IMR-90 (cell line): Measurements from ENCODE around the gene CXorf65. TPM values are rescaled to one million over a fixed set of nuclear protein-coding genes. Genes with fewer than 3 reads are reported as not detected.

Experiments
- ATAC-seq: fragments of 200-7000 bp; cut with Tn5 transposase; 2 replicates; pipeline ENCODE4 v1.9.1; 2020; ENCODE audit warnings: low read depth, mild to moderate bottlenecking, moderate library complexity
- BruUV-seq: library from RNA; stranded (reverse); fragments of 400-500 nt; replicated peaks from 2 replicates; lab custom pipeline; 2021; lab: Mats Ljungman, UMichigan
- CTCF ChIA-PET: fragments of 300-600 bp; formaldehyde crosslinking; extraction: SDS; loops from one replicate; lab custom pipeline; 2021; ENCODE audit warnings: antibody characterized with exemption; lab: Yijun Ruan, JAX
- POLR2A ChIA-PET: fragments of 300-600 bp; sonication (Branson Sonifier 250); formaldehyde crosslinking; loops from one replicate; lab custom pipeline; 2022; ENCODE audit warnings: antibody characterized with exemption; ENCODE audit not compliant: unreplicated experiment; lab: Charles Lee
- DNase-seq: peaks from one replicate; pipeline ENCODE4 v3.0.0; 2013
- H2AFZ ChIP-seq: replicated peaks from 2 replicates; pipeline ENCODE3; 2013; ENCODE audit warnings: low read length, mild to moderate bottlenecking; ENCODE audit not compliant: poor library complexity
- H2AK5ac ChIP-seq: 2 replicates; pipeline ENCODE4 v1.6.1; 2013; ENCODE audit warnings: low read depth, low read length, inconsistent platforms
- H2AK9ac ChIP-seq: replicated peaks from 2 replicates; pipeline ENCODE3; 2013; ENCODE audit warnings: mild to moderate bottlenecking, low read depth, low read length, moderate library complexity; ENCODE audit not compliant: poor library complexity
- H2BK120ac ChIP-seq: 2 replicates; pipeline ENCODE4 v1.6.1; 2013; ENCODE audit warnings: low read depth, low read length, inconsistent platforms
- H2BK15ac ChIP-seq: 3 replicates; pipeline ENCODE4 v1.6.1; 2013; ENCODE audit warnings: low read depth, low read length, inconsistent platforms
- H2BK20ac ChIP-seq: 2 replicates; pipeline ENCODE4 v1.6.1; 2013; ENCODE audit warnings: low read depth, mild to moderate bottlenecking, inconsistent platforms, low read length, moderate library complexity
- H2BK5ac ChIP-seq: 2 replicates; pipeline ENCODE4 v1.6.1; 2013; ENCODE audit warnings: mild to moderate bottlenecking, low read depth, low read length, inconsistent platforms; ENCODE audit not compliant: poor library complexity, severe bottlenecking
- H3K14ac ChIP-seq: replicated peaks from 2 replicates; pipeline ENCODE4 v1.6.1; 2013; ENCODE audit warnings: low read depth, low read length, inconsistent platforms
- H3K18ac ChIP-seq: 2 replicates; pipeline ENCODE4 v1.6.1; 2013; ENCODE audit warnings: low read depth, low read length, control low read depth
- H3K23ac ChIP-seq: 2 replicates; pipeline ENCODE4 v1.6.1; 2013; ENCODE audit warnings: low read depth, low read length, inconsistent platforms
- H3K27ac ChIP-seq: 2 replicates; pipeline ENCODE4 v1.5.1; 2013; ENCODE audit warnings: mild to moderate bottlenecking, control low read depth, low read length; ENCODE audit not compliant: insufficient read depth
- H3K27me3 ChIP-seq: 2 replicates; pipeline ENCODE4 v1.6.1; 2013; ENCODE audit warnings: low read length; ENCODE audit not compliant: control insufficient read depth, insufficient read depth
- H3K36me3 ChIP-seq: 2 replicates; pipeline ENCODE4 v1.6.1; 2013; ENCODE audit warnings: low read length, mixed read lengths; ENCODE audit not compliant: control insufficient read depth, insufficient read depth
- H3K4ac ChIP-seq: 2 replicates; pipeline ENCODE4 v1.6.1; 2013; ENCODE audit warnings: low read depth, low read length, inconsistent platforms
- H3K4me1 ChIP-seq: 2 replicates; pipeline ENCODE4 v1.6.1; 2013; ENCODE audit warnings: low read length, mixed read lengths; ENCODE audit not compliant: control insufficient read depth, insufficient read depth
- H3K4me2 ChIP-seq: 2 replicates; pipeline ENCODE4 v1.6.1; 2013; ENCODE audit warnings: low read depth, mild to moderate bottlenecking, control low read depth, low read length, moderate library complexity
- H3K4me3 ChIP-seq: 2 replicates; pipeline ENCODE4 v1.5.1; 2013; ENCODE audit warnings: low read depth, mild to moderate bottlenecking, control low read depth, low read length, moderate library complexity; ENCODE audit not compliant: insufficient read depth
- H3K56ac ChIP-seq: 2 replicates; pipeline ENCODE4 v1.6.1; 2013; ENCODE audit warnings: low read length, inconsistent platforms; ENCODE audit not compliant: insufficient read depth; ENCODE audit errors: extremely low read depth
- H3K79me1 ChIP-seq, 2 experiments: 2 replicates each; pipeline ENCODE4 v1.6.1; 2013; ENCODE audit warnings: low read length in 2 of 2, inconsistent platforms in 1 of 2, low read depth in 1 of 2
- H3K9ac ChIP-seq: 2 replicates; pipeline ENCODE4 v1.6.1; 2013; ENCODE audit warnings: low read depth, low read length, control low read depth
- H3K9me1 ChIP-seq: 2 replicates; pipeline ENCODE4 v1.6.1; 2013; ENCODE audit warnings: low read length, inconsistent platforms; ENCODE audit not compliant: insufficient read depth
- H3K9me3 ChIP-seq: 2 replicates; pipeline ENCODE4 v1.6.1; 2013; ENCODE audit warnings: low read length; ENCODE audit not compliant: control insufficient read depth, insufficient read depth
- H4K20me1 ChIP-seq: 2 replicates; pipeline ENCODE4 v1.6.1; 2013; ENCODE audit warnings: low read length, inconsistent platforms; ENCODE audit not compliant: insufficient read depth
- H4K5ac ChIP-seq: 2 replicates; pipeline ENCODE4 v1.6.1; 2013; ENCODE audit warnings: mild to moderate bottlenecking, low read depth, low read length, control low read depth
- H4K8ac ChIP-seq, 2 experiments: 2 replicates each; pipeline ENCODE4 v1.6.1; 2013; ENCODE audit warnings: low read depth in 2 of 2, low read length in 2 of 2, control low read depth in 1 of 2, inconsistent platforms in 1 of 2
- H4K91ac ChIP-seq: 2 replicates; pipeline ENCODE4 v1.6.1; 2013; ENCODE audit warnings: low read depth, low read length, inconsistent platforms; ENCODE audit not compliant: insufficient read depth
- BHLHE40 ChIP-seq: fragments of 150-350 bp; IDR thresholded peaks from 2 replicates; pipeline ENCODE4 v1.6.1; 2016; ENCODE audit warnings: mild to moderate bottlenecking, low read depth, low read length
- CEBPB ChIP-seq: IDR thresholded peaks from 2 replicates; pipeline ENCODE4 v1.6.1; 2012; ENCODE audit warnings: low read depth, low read length, improper control_type of control experiment
- FOS ChIP-seq: fragments of 150-350 bp; IDR thresholded peaks from 2 replicates; pipeline ENCODE4 v1.6.1; 2016; ENCODE audit warnings: low read depth, low read length
- MAFK ChIP-seq: IDR thresholded peaks from 2 replicates; pipeline ENCODE4 v1.6.1; 2012; ENCODE audit warnings: low read depth, low read length, improper control_type of control experiment
- MAZ ChIP-seq: IDR thresholded peaks from 2 replicates; pipeline ENCODE4 v1.6.1; 2012; ENCODE audit warnings: low read depth, mild to moderate bottlenecking, low read length, improper control_type of control experiment, moderate library complexity, borderline replicate concordance
- MXI1 ChIP-seq: IDR thresholded peaks from 2 replicates; pipeline ENCODE4 v1.6.1; 2012; ENCODE audit warnings: low read depth, mild to moderate bottlenecking, low read length, moderate library complexity, borderline replicate concordance
- NFE2L2 ChIP-seq: fragments of 150-350 bp; IDR thresholded peaks from 2 replicates; pipeline ENCODE4 v1.6.1; 2016; ENCODE audit warnings: low read depth, mild to moderate bottlenecking, low read length
- POLR2A ChIP-seq: IDR thresholded peaks from 2 replicates; pipeline ENCODE4 v1.6.1; 2012; ENCODE audit warnings: mild to moderate bottlenecking, low read depth, low read length
- RAD21 ChIP-seq: IDR thresholded peaks from 2 replicates; pipeline ENCODE4 v1.6.1; 2012; ENCODE audit warnings: low read length, improper control_type of control experiment
- RCOR1 ChIP-seq: IDR thresholded peaks from 2 replicates; pipeline ENCODE4 v1.6.1; 2012; ENCODE audit warnings: mild to moderate bottlenecking, low read length, improper control_type of control experiment; ENCODE audit not compliant: insufficient replicate concordance
- RFX5 ChIP-seq: IDR thresholded peaks from 2 replicates; pipeline ENCODE4 v1.8.0; 2012; ENCODE audit warnings: low read depth, mild to moderate bottlenecking, low read length, moderate library complexity
- SMC3 ChIP-seq: fragments of 150-350 bp; IDR thresholded peaks from 2 replicates; pipeline ENCODE4 v1.6.1; 2016; ENCODE audit warnings: low read depth, mild to moderate bottlenecking, antibody characterized with exemption, low read length, moderate library complexity
- USF2 ChIP-seq: fragments of 150-350 bp; IDR thresholded peaks from 2 replicates; pipeline ENCODE4 v1.6.1; 2017; ENCODE audit warnings: mild to moderate bottlenecking, antibody characterized with exemption, low read length, low read depth
- WGBS, 2 experiments: methylation state at CpG; one replicate each; pipeline versions ENCODE4 v1.1.5 to v1.1.7; 2013; ENCODE audit warnings: missing lambda C conversion rate in 2 of 2; ENCODE audit not compliant: insufficient read length in 1 of 2; ENCODE audit errors: extremely low coverage in 2 of 2; 5-methylcytosine and 5-hydroxymethylcytosine counted together
- dilution Hi-C: fragments of 300-500 bp; cut with HindIII; formaldehyde crosslinking; loops from one replicate; pipeline ENCODE4 v1.14.3; 2018; ENCODE audit warnings: low sequenced_read_pairs; ENCODE audit not compliant: unreplicated experiment
- in situ Hi-C: fragments of 300-500 bp; cut with MboI; formaldehyde crosslinking; loops from 3 replicates; pipeline ENCODE4 v1.14.3; 2019; ENCODE audit warnings: low sequenced_read_pairs, inconsistent platforms, mixed read lengths
- intact Hi-C: fragments of 100-400 bp; cut with micrococcal nuclease; formaldehyde crosslinking; loops from 2 replicates; pipeline ENCODE4 v1.10.0; 2022
- polyA plus RNA-seq, 3 experiments: library from polyadenylated mRNA; depleted of rRNA; stranded (reverse); fragments of >200 nt; gene quantifications; 2 replicates each; pipeline ENCODE4 v1.2.3, GENCODE V29; 2012; ENCODE audit warnings: low replicate concordance in 1 of 3
- total RNA-seq: library from RNA; depleted of rRNA; stranded (reverse); fragments of >200 nt; gene quantifications from 2 replicates; pipeline ENCODE4 v1.2.3, GENCODE V29; 2012
- TF ChIP-seq, protein P1 (sequence below): conservative IDR thresholded peaks from 2 replicates; pipeline ENCODE4 v1.5.1; 2012; ENCODE audit warnings: mild to moderate bottlenecking, low read depth, low read length, improper control_type of control experiment

Gene CXorf65
- total and polyA plus RNA-seq, 2 of the 4 experiments (the other 2 are of a cell fraction) = not detected

DNA sequence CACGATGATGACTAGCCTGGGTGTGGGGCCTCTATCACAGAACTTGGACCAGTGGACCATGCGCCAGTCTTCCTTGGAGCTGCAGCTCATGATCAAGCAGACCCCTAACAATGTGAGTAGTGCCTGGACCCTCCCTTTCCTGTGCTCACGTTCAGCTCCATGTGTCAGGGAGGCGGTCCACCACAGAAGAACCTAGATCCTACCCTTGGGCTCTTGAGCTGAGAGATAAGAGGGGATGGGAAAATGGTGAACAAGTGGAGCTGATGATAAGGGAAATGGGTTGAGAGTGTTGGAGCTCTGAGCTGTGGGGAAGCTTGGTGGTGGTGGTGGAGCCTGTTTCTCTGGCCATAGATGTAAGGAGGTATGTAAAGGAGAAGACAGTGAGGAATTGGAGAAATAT is 25.0 kb upstream of the CXorf65 start:
- WGBS, 2 experiments = no CpG with 5 or more reads among the region's 4 CpGs
- dilution Hi-C loops = no loop called here
- H3K4me2 ChIP-seq = no peak overlapping the region
- TF ChIP-seq USF2 (no peak), RAD21 (no peak), FOS (no peak), BHLHE40 (no peak), MAFK (no peak), CEBPB (no peak), NFE2L2 (no peak), MAZ (no peak), POLR2A (no peak), RFX5 (no peak), MXI1 (no peak), RCOR1 (no peak), SMC3 (no peak)
- TF ChIP-seq, protein P1, sequence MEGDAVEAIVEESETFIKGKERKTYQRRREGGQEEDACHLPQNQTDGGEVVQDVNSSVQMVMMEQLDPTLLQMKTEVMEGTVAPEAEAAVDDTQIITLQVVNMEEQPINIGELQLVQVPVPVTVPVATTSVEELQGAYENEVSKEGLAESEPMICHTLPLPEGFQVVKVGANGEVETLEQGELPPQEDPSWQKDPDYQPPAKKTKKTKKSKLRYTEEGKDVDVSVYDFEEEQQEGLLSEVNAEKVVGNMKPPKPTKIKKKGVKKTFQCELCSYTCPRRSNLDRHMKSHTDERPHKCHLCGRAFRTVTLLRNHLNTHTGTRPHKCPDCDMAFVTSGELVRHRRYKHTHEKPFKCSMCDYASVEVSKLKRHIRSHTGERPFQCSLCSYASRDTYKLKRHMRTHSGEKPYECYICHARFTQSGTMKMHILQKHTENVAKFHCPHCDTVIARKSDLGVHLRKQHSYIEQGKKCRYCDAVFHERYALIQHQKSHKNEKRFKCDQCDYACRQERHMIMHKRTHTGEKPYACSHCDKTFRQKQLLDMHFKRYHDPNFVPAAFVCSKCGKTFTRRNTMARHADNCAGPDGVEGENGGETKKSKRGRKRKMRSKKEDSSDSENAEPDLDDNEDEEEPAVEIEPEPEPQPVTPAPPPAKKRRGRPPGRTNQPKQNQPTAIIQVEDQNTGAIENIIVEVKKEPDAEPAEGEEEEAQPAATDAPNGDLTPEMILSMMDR = no peak
- DNase-seq (no peak), ATAC-seq (no peak)
- ChIA-PET POLR2A (no interaction called here), CTCF (no interaction called here)
- H3K56ac ChIP-seq = no peak overlapping the region
- H2AFZ ChIP-seq = no peak overlapping the region
- H3K9me1 ChIP-seq = no peaks in the 10 kb centered on the region
- H3K4me3 ChIP-seq = no peak overlapping the region
- H3K9ac ChIP-seq = no peak overlapping the region
- no peaks in the 10 kb centered on the region; the same call in 1 of the 2 replicates for H3K27me3 ChIP-seq
- H3K4ac ChIP-seq = no peak overlapping the region
- H2AK5ac ChIP-seq = no peak overlapping the region
- no peak overlapping the region for H3K14ac ChIP-seq
- peaks cover 59% of the 10 kb centered on the region for H3K36me3 ChIP-seq
- BruUV-seq = no TSS peak
- H2BK15ac ChIP-seq = no peak overlapping the region
- H2AK9ac ChIP-seq = no peak overlapping the region
- H2BK5ac ChIP-seq = no peak overlapping the region
- peaks cover 5% of the 10 kb centered on the region; the same call in 1 of the 2 replicates for H4K20me1 ChIP-seq
- no peak overlapping the region for H3K18ac ChIP-seq
- in situ Hi-C loops = no loop called here
- H4K5ac ChIP-seq = no peak overlapping the region
- H4K91ac ChIP-seq = no peak overlapping the region
- no peak overlapping the region for H2BK20ac ChIP-seq
- peaks cover 0 to 5% of the 10 kb centered on the region in 2 experiments; a peak in 1 of 4 replicates for H3K79me1 ChIP-seq
- H3K9me3 ChIP-seq = no peaks in the 10 kb centered on the region
- no peak overlapping the region for H3K27ac ChIP-seq
- intact Hi-C loops = no loop called here
- no peak overlapping the region for H2BK120ac ChIP-seq
- H3K4me1 ChIP-seq = no peaks in the 10 kb centered on the region
- H3K23ac ChIP-seq = no peak overlapping the region
- no peak overlapping the region for H4K8ac ChIP-seq
